GM18507 (cell line): ENCODE measurements around the gene KCNG4.
"Not testable (repeated sequence)": the region's sequence is repeated elsewhere in the genome, so short reads cannot be mapped to it uniquely, and the experiment has no call there.

Source experiments
- DNase-seq: peaks from one replicate; pipeline ENCODE4 v3.0.0; 2011; ENCODE audit warnings: low read depth; ENCODE audit not compliant: insufficient read length; ENCODE audit errors: extremely low spot score
- FAIRE-seq: peaks from 2 replicates; lab custom pipeline; 2011; peaks lifted over from hg19 to GRCh38; lab: Jason Lieb, UNC

Gene KCNG4

DNA sequence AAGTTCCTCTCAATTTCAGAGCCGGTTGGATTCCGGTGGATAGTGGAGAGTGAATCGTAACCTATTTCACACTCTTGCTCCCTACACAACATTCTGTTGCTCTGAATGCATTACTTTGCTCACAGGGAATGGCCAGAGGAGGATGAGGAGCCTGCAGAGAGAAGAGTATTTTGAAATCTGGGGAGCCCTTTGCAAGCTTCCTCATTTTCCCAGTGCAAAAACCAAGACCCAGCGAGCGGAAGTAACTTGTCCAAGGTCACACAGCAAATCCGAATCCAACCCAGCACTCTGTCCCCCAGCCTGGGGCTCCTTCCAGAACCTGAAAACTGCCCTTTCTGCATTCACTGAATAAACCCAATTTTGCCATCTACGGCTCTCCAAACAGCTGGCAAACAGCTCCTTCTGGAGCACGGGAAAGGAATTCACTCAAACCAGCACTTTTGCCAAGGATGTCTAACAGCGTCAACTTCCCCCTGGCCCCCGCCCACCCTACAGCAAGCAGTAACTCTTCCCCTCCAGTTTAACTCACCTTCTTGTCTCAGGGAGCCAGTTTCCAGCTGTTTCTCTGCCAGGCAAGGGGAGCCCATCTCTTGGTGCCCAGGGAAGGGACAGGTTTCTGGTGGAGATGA, 557 bp downstream of the KCNG4 start:
- DNase-seq, result no peak
- no peak for FAIRE-seq

GRCh38 chr16:84237994-84238750, 1.6 kb downstream of the KCNG4 start:
- DNase-seq, result no peak
- no peak for FAIRE-seq

DNA sequence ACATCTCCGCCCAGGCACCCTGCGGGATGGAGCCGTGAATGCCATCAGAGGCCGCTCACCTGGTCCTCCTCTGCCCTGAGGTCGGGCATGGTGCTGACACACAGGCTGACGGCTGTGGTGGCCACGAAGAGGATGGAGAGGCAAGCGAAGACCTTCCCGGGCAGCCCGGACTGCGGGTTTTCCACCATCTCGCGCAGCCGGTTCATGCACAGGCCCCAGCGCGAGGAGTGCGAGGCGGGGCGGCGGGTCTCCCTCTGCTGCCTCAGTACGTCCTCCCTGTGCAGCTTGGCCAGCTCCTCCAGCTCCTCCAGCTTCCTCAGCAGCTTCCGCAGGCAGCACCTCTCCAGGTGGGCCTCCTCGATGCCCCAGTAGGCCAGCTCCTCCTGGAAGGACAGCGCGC, 3.1 kb downstream of the KCNG4 start:
- FAIRE-seq (no peak), DNase-seq (no peak)

- FAIRE-seq (no peak), DNase-seq (no peak)
Measured at GRCh38 chr16:84234321-84235241, 5.2 kb downstream of the KCNG4 start.

GRCh38 chr16:84233748-84234147, 6.1 kb downstream of the KCNG4 start:
- DNase-seq (no peak), FAIRE-seq (no peak)

DNA sequence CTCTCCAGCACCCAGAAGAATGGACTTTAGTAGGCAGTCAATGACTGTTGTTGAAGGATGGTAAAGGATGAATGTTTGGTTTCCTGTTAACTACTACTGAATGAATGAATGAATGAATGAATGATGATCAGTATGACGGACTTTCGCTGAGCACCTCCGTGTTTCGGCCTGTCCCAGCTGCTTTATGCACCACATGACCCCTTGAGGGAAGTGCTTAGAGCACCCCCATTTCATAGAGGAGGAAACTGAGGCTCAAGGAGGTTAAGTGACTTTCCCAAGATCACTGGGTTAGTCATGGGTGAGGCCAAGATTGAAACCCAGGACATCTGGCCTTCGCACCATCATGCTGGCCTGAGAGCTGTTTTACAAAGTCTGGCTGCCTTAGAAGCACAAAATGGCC, 6.8 kb downstream of the KCNG4 start:
- DNase-seq (no peak), FAIRE-seq (no peak)

- DNase-seq, result no peak
- FAIRE-seq, result no peak
Measured at GRCh38 chr16:84232060-84232459, 7.8 kb downstream of the KCNG4 start.

- FAIRE-seq, result no peak
- DNase-seq, result no peak
Measured at GRCh38 chr16:84229471-84229870, 10.3 kb downstream of the KCNG4 start.

GRCh38 chr16:84228256-84228838, 11.5 kb downstream of the KCNG4 start:
- no peak for FAIRE-seq
- no peak for DNase-seq

GRCh38 chr16:84227548-84227947, 12.3 kb downstream of the KCNG4 start:
- FAIRE-seq (no peak), DNase-seq (no peak)

DNA sequence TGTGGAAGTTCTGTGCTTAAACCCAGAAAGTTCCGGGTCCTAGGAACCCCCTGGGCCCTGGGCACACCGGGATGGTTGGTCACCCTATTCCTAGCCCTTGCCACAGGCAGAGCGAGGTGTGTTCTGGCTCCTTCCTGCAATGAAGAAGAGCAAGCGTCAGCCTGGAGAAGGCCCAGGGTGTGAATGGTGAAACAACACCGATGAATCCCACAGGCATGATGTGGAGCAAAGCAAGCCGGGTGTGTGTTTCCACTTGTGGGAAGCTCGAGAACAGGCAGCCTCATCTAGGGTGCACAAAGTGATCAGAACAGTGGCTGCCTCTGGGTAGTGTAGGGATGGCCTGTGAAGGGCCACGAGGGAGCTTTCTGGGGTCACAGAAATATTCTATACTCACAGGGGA, 13.8 kb downstream of the KCNG4 start:
- FAIRE-seq, result no peak
- no peak for DNase-seq

- no peak for FAIRE-seq
- no peak for DNase-seq
Measured at GRCh38 chr16:84225571-84225970, 14.2 kb downstream of the KCNG4 start.

GRCh38 chr16:84225126-84225525, 14.7 kb downstream of the KCNG4 start:
- no peak for FAIRE-seq
- no peak for DNase-seq

DNA sequence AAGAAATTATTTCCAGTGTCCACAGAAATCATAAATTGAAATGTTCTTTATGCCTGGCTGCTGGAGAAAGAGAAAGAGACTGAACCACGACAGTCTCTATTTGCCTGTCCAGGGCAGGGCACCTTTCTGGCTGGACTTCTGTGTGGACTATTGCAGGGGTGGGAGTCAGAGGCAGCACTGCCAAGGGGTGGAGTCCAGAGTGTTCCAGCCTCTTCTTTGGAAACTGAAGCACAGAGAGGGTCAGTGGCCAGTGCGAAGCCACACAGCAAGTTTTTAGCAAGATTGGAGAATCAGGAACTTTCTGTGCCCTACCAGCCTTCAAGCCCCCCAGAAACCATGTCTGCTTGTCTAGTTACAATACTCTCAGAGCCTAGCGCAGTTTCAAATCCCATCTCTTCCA, 15.3 kb downstream of the KCNG4 start:
- DNase-seq (no peak), FAIRE-seq (no peak)

GRCh38 chr16:84223456-84223855, 16.4 kb downstream of the KCNG4 start:
- DNase-seq (no peak), FAIRE-seq (no peak)

DNA sequence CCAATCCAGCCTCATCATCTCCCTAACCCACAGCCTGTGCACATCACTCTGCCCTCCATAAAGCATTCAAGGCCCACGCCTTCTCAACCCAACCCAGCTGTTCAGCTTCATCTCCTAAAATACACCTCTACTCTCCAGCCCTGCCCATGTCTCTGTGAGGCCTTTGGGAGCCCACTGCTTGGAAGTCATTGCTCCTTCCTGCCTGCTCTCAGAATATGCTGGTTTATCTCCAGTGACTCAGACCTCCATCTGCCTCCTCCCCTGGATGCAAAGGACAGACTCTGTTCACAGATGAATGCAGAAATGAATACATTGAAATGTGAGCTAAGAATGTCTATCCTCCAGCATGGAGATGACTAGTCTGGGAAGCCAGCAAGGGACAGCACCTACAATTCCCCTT, 19.0 kb downstream of the KCNG4 start:
- DNase-seq, result no peak
- FAIRE-seq, result no peak

- FAIRE-seq (no peak), DNase-seq (no peak)
Measured at GRCh38 chr16:84218956-84219355, 20.9 kb downstream of the KCNG4 start.

GRCh38 chr16:84218176-84218823, 21.5 kb downstream of the KCNG4 start:
- DNase-seq (no peak), FAIRE-seq (no peak)

- not testable (repeated sequence) for FAIRE-seq, DNase-seq
Measured at GRCh38 chr16:84216144-84216543, 23.7 kb downstream of the KCNG4 start.

DNA sequence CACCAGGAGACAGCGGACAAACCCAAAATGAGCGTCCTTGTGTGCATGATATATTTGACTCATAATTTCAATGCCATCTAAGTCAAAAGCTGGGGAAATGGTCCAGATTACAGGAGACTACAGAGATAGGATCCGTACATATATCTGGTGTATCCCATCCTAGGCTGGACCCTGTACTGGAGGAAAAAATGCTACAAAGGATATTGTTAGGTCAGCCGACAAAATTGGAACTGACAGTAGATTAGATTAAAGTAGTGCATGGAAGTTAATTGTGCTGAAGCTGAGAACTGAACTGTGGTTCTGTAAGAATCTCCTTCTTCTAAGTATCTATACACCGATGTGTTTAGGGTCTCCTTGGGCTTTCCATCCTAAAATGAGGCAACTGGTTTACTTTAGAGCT, 24.3 kb downstream of the KCNG4 start:
- no peak for FAIRE-seq

More for the DNA sequence above, 24.3 kb downstream of the KCNG4 start:
- no peak for DNase-seq
